ENCODE data around the gene OR2V1. TPM values are rescaled to one million over a fixed set of nuclear protein-coding genes. Genes with fewer than 3 reads are reported as not detected.
"Not testable (repeated sequence)": the region's sequence is repeated elsewhere in the genome, so short reads cannot be mapped to it uniquely, and the experiment has no call there.

OR2V1 gene
- not detected for total RNA-seq

GRCh38 chr5:181130832-181131496, at the start of gene OR2V1:
TSS of gene OR2V1 (minus strand) at chr5:181131169. CDS start at chr5:181125304, 5,865 bp downstream.
- TF ChIP-seq POLR2A (IDR thresholded peaks at IDR 0.05) (no peak), CTCF (IDR thresholded peaks at IDR 0.05) (no peak)
- Histone ChIP-seq H3K27me3 (no peaks in the 10 kb centered on the region), H3K9me3 (no peaks in the 10 kb centered on the region), H3K27ac (no peak within 1 kb of the TSS), H3K4me1 (no peaks in the 10 kb centered on the region), H3K36me3 (no peaks in the 10 kb centered on the region), H3K4me3 (no peak within 1 kb of the TSS)
- peak in 1 of 3 donors; percentile 17 for DNase-seq

GRCh38 chr5:181177559-181177958, 46.6 kb upstream of the OR2V1 start:
- H3K4me1 ChIP-seq = peaks cover 0 to 12% (median 0%) of the 10 kb centered on the region in 4 donors

GRCh38 chr5:181176254-181176952, 45.4 kb upstream of the OR2V1 start:
- Histone ChIP-seq H3K27ac (no peak overlapping the region), H3K4me1 (peaks cover 0 to 12% (median 0%) of the 10 kb centered on the region in 4 donors), H3K36me3 (no peaks in the 10 kb centered on the region), H3K4me3 (no peak overlapping the region), H3K9me3 (no peaks in the 10 kb centered on the region), H3K27me3 (peaks cover 0 to 22% of the 10 kb centered on the region in 2 donors)
- no peak for TF ChIP-seq POLR2A (IDR thresholded peaks at IDR 0.05)
- no peak for TF ChIP-seq CTCF (IDR thresholded peaks at IDR 0.05)
- no peak for DNase-seq

More at GRCh38 chr5:181177559-181177958, 46.6 kb upstream of the OR2V1 start:
- not testable (repeated sequence) for H3K27ac ChIP-seq, H3K9me3 ChIP-seq, DNase-seq, H3K4me3 ChIP-seq, H3K36me3 ChIP-seq
- peaks cover 0 to 17% of the 10 kb centered on the region in 2 donors for H3K27me3 ChIP-seq

- no peak for DNase-seq
- Histone ChIP-seq H3K4me1 (peaks cover 0 to 20% (median 2%) of the 10 kb centered on the region in 4 donors), H3K4me3 (no peak overlapping the region), H3K27me3 (peaks cover 0 to 42% of the 10 kb centered on the region in 2 donors), H3K9me3 (no peaks in the 10 kb centered on the region), H3K36me3 (no peaks in the 10 kb centered on the region), H3K27ac (no peak overlapping the region)
- TF ChIP-seq CTCF (IDR thresholded peaks at IDR 0.05) = no peak
- no peak for TF ChIP-seq POLR2A (IDR thresholded peaks at IDR 0.05)
Observed at GRCh38 chr5:181173420-181174342, 42.7 kb upstream of the OR2V1 start.

GRCh38 chr5:181173027-181173419, 42.1 kb upstream of the OR2V1 start:
- TF ChIP-seq POLR2A (IDR thresholded peaks at IDR 0.05) = no peak
- no peak overlapping the region for H3K27ac ChIP-seq
- DNase-seq = peak in 1 of 3 donors; percentile 37
- H3K9me3 ChIP-seq = no peaks in the 10 kb centered on the region
- H3K4me3 ChIP-seq = no peak overlapping the region
- H3K4me1 ChIP-seq = peaks cover 0 to 20% (median 2%) of the 10 kb centered on the region in 4 donors
- H3K27me3 ChIP-seq = peaks cover 0 to 48% of the 10 kb centered on the region in 2 donors
- no peaks in the 10 kb centered on the region for H3K36me3 ChIP-seq

GRCh38 chr5:181171782-181172181, 40.8 kb upstream of the OR2V1 start:
- H3K27me3 ChIP-seq = peaks cover 0 to 52% of the 10 kb centered on the region in 2 donors
- H3K9me3 ChIP-seq = no peaks in the 10 kb centered on the region
- peaks cover 0 to 20% (median 2%) of the 10 kb centered on the region in 4 donors for H3K4me1 ChIP-seq
- H3K27ac ChIP-seq = no peak overlapping the region
- no peaks in the 10 kb centered on the region for H3K36me3 ChIP-seq
- DNase-seq = no peak
- no peak overlapping the region for H3K4me3 ChIP-seq
- TF ChIP-seq POLR2A (IDR thresholded peaks at IDR 0.05) = no peak
- TF ChIP-seq CTCF (IDR thresholded peaks at IDR 0.05) = no peak

All from Peyer's patch (tissue), 4 donors.